Fibroblast of lung (primary cell): ENCODE results near the gene TUBGCP6. TPM values are rescaled to one million over a fixed set of nuclear protein-coding genes. Genes with fewer than 3 reads are reported as not detected.

Experiments
- DNase-seq, 2 donors: peaks; one replicate each; pipeline versions ENCODE4 v3.0.0 to v3.0.0-alpha.2; 2010; ENCODE audit warnings: low read depth in 2 of 2
- H2AFZ ChIP-seq: 2 replicates; pipeline ENCODE4 v1.5.1; 2012; ENCODE audit warnings: low read length, control low read depth, inconsistent platforms
- H3K27ac ChIP-seq: 2 replicates; pipeline ENCODE4 v1.5.1; 2011; ENCODE audit warnings: low read length, control low read depth; ENCODE audit not compliant: insufficient read depth
- H3K27me3 ChIP-seq: 2 replicates; pipeline ENCODE4 v1.5.1; 2011; ENCODE audit warnings: mild to moderate bottlenecking, low read length; ENCODE audit not compliant: control insufficient read depth, insufficient read depth
- H3K36me3 ChIP-seq: 2 replicates; pipeline ENCODE4 v1.5.1; 2011; ENCODE audit warnings: low read length; ENCODE audit not compliant: control insufficient read depth, insufficient read depth
- H3K4me1 ChIP-seq: 2 replicates; pipeline ENCODE4 v1.5.1; 2011; ENCODE audit warnings: low read length; ENCODE audit not compliant: control insufficient read depth, insufficient read depth; ENCODE audit errors: extremely low read depth
- H3K4me2 ChIP-seq: 2 replicates; pipeline ENCODE4 v1.5.1; 2011; ENCODE audit warnings: low read length, control low read depth; ENCODE audit not compliant: insufficient read depth; ENCODE audit errors: extremely low read depth
- H3K4me3 ChIP-seq, 4 experiments: fragments of 200-600 bp in 1 of 4; sonication (generic) in 1 of 4; replicated peaks in 1 of 4; 2 replicates each; pipeline ENCODE4 v1.5.1; 2011 to 2016; ENCODE audit warnings: low read length in 4 of 4, low read depth in 3 of 4, mild to moderate bottlenecking in 3 of 4, control low read depth in 2 of 4, inconsistent platforms in 1 of 4, mixed read lengths in 1 of 4; ENCODE audit not compliant: insufficient read depth in 1 of 4; ENCODE audit errors: control extremely low read depth in 1 of 4
- H3K79me2 ChIP-seq: 2 replicates; pipeline ENCODE4 v1.5.1; 2012; ENCODE audit warnings: mild to moderate bottlenecking, low read length, inconsistent platforms; ENCODE audit not compliant: control insufficient read depth, insufficient read depth
- H3K9ac ChIP-seq: 2 replicates; pipeline ENCODE4 v1.5.1; 2011; ENCODE audit warnings: mild to moderate bottlenecking, low read length, control low read depth; ENCODE audit not compliant: insufficient read depth
- H3K9me3 ChIP-seq: 2 replicates; pipeline ENCODE4 v1.5.1; 2012; ENCODE audit warnings: low read depth, low read length; ENCODE audit not compliant: control insufficient read depth, insufficient read depth
- H4K20me1 ChIP-seq: 2 replicates; pipeline ENCODE4 v1.5.1; 2011; ENCODE audit warnings: low read length; ENCODE audit not compliant: control insufficient read depth, insufficient read depth; ENCODE audit errors: extremely low read depth
- EZH2 ChIP-seq: IDR thresholded peaks from 2 replicates; pipeline ENCODE4 v1.5.1; 2012; ENCODE audit warnings: low read length, control low read depth, mild to moderate bottlenecking; ENCODE audit errors: missing control alignments
- polyA plus RNA-seq, 2 donors: library from polyadenylated mRNA; depleted of rRNA in 1 of 2; stranded (reverse) in 1 of 2; unstranded in 1 of 2; fragments of >200 nt; gene quantifications; 2 replicates each; pipeline ENCODE4 v1.2.1, GENCODE V29; 2011 to 2012; ENCODE audit warnings: missing spikeins in 1 of 2
- total RNA-seq: library from RNA; depleted of rRNA; stranded (reverse); fragments of >200 nt; gene quantifications from 2 replicates; pipeline ENCODE4 v1.2.1, GENCODE V29; 2014
- TF ChIP-seq, protein P1 (sequence below), 2 donors: IDR thresholded peaks in 1 of 2; conservative IDR thresholded peaks in 1 of 2; 1 replicate in 1 of 2; 2 replicates in 1 of 2; pipeline ENCODE4 v1.5.1; 2011 to 2012; ENCODE audit warnings: low read length in 2 of 2, control low read depth in 1 of 2, inconsistent platforms in 1 of 2, low read depth in 1 of 2, mild to moderate bottlenecking in 1 of 2

The TUBGCP6 gene
- total and polyA plus RNA-seq, 2 donors (not counting 1 experiment from before 2014, with no cell fraction given): 6.7 to 23.8 TPM

DNA sequence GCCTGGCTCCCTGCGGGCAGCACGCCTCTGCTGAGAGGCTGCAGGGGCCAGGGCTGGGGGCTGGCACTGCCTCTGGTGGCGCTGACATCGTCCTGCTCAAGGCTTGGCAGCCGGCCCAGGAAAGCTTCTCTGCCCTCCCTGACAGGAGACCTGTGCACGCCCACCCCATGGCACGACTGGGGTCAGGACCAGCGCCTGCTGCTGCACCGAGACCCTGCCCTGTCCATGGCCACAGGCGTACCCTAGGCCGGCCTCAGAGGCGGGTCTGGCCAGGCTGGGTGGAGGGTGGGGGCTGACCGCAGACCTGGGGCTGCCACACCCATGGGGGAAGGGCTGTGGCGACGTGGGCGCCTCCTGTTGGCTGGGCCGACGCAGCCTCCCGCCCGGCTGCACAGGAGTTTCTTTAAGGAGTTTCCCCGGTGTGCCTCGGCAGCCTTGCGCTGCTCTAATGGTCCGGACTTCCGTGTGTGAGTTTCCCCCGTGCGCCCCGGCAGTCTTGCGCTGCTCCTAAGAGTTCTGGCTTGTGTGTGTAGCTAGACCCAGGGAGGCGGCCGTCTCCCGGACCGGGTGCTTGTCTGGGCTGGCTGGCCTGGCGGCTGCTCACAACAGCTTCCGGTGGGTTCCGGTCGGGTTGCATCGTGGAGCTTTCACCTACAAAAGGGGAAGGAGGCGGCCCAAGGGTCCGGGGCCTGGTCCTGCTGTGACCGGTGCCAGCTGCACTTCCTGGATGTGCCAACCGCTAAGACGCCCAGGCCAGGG, 54.5 kb downstream of the TUBGCP6 start:
- Histone ChIP-seq H3K4me2 (peak overlapping the region; percentile 20), H3K27me3 (no peaks in the 10 kb centered on the region), H3K4me1 (peaks cover 13% of the 10 kb centered on the region), H4K20me1 (no peaks in the 10 kb centered on the region), H3K4me3 (peak overlapping the region; percentile 2 to 55 (median 27)), H3K36me3 (peaks cover 16% of the 10 kb centered on the region), H3K9me3 (no peaks in the 10 kb centered on the region), H3K9ac (peak overlapping the region; percentile 42), H2AFZ (no peak overlapping the region), H3K79me2 (peaks cover 46% of the 10 kb centered on the region), H3K27ac (peak overlapping the region; percentile 51)
- TF ChIP-seq EZH2: no peak
- TF ChIP-seq, protein P1, sequence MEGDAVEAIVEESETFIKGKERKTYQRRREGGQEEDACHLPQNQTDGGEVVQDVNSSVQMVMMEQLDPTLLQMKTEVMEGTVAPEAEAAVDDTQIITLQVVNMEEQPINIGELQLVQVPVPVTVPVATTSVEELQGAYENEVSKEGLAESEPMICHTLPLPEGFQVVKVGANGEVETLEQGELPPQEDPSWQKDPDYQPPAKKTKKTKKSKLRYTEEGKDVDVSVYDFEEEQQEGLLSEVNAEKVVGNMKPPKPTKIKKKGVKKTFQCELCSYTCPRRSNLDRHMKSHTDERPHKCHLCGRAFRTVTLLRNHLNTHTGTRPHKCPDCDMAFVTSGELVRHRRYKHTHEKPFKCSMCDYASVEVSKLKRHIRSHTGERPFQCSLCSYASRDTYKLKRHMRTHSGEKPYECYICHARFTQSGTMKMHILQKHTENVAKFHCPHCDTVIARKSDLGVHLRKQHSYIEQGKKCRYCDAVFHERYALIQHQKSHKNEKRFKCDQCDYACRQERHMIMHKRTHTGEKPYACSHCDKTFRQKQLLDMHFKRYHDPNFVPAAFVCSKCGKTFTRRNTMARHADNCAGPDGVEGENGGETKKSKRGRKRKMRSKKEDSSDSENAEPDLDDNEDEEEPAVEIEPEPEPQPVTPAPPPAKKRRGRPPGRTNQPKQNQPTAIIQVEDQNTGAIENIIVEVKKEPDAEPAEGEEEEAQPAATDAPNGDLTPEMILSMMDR (conservative IDR thresholded peaks at IDR 0.05 in 1 of 2, IDR thresholded peaks at IDR 0.05 in 1 of 2; ENCODE audit: low read depth in 1 of 2, low read length in 2 of 2): peak; percentile 35 to 42
- DNase-seq: peak; percentile 55 to 61

DNA sequence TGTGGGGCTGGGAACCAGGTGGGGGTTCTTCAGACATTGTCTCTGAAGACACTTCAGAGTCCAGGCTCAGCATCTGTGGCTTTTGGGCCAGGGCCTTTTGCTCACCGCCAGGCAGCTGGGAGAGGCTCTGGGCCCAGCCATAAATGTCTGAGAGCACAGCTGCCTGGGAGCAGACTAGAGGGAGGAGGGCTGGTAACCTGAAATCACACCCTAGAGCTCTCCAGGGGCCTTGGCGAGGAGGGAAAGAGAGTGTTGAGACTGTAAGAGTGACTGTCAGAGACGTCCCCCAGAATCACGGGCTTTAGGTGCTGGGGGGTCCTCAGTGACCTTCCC, 55.0 kb downstream of the TUBGCP6 start:
- H3K4me3 ChIP-seq: peak overlapping the region in 1 of 4 experiments; percentile 55
- peaks cover 15% of the 10 kb centered on the region for H3K36me3 ChIP-seq
- peak in 1 of 2 donors; percentile 33 for DNase-seq
- peaks cover 14% of the 10 kb centered on the region for H3K4me1 ChIP-seq
- no peaks in the 10 kb centered on the region for H4K20me1 ChIP-seq
- no peaks in the 10 kb centered on the region for H3K27me3 ChIP-seq
- H3K4me2 ChIP-seq: peak overlapping the region; percentile 20
- H3K9ac ChIP-seq: no peak overlapping the region
- no peaks in the 10 kb centered on the region for H3K9me3 ChIP-seq
- peak overlapping the region; percentile 23 for H3K27ac ChIP-seq
- H3K79me2 ChIP-seq: peaks cover 46% of the 10 kb centered on the region
- H2AFZ ChIP-seq: no peak overlapping the region
- TF ChIP-seq EZH2: no peak
- TF ChIP-seq, protein P1 (conservative IDR thresholded peaks at IDR 0.05 in 1 of 2, IDR thresholded peaks at IDR 0.05 in 1 of 2; ENCODE audit: low read depth in 1 of 2, low read length in 2 of 2): no peak

DNA sequence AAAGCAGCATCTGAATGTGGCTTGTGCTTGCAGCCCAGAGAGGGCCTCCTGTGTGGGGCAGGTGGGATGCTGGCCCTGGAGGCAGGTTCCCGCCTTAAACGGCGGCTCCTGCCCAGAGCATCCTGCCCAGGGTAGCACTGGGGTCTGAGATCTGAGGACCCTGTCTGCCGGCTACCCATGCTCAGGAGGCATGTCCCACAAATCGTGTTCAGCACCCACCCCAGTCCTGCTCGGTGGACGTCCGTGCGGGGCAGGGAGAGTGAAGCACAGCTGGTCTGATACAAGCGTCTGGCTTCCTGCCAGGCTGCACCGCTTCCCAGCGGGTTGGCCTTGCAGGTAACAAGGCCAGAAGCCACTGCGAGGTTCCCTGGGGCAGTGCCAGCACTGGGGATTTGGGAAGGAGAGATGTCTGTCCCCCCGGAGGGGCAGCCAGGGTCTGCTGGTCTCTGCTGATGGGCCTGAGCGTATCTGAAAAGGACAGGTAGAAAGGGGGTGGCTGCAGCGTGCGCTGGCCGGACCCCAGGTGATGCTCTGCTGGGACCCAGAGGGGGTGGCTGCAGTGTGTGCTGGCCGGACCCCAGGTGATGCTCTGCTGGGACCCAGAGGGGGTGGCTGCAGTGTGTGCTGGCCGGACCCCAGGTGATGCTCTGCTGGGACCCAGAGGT, 55.5 kb downstream of the TUBGCP6 start:
- no peak overlapping the region for H3K9ac ChIP-seq
- no peak overlapping the region for H3K4me3 ChIP-seq
- H3K27me3 ChIP-seq: no peaks in the 10 kb centered on the region
- no peak for DNase-seq
- H3K9me3 ChIP-seq: no peaks in the 10 kb centered on the region
- no peaks in the 10 kb centered on the region for H4K20me1 ChIP-seq
- TF ChIP-seq EZH2: no peak
- TF ChIP-seq, protein P1 (conservative IDR thresholded peaks at IDR 0.05 in 1 of 2, IDR thresholded peaks at IDR 0.05 in 1 of 2; ENCODE audit: low read depth in 1 of 2, low read length in 2 of 2): no peak
- no peak overlapping the region for H3K4me2 ChIP-seq
- H3K27ac ChIP-seq: no peak overlapping the region
- peaks cover 46% of the 10 kb centered on the region for H3K79me2 ChIP-seq
- H2AFZ ChIP-seq: no peak overlapping the region
- H3K4me1 ChIP-seq: peaks cover 14% of the 10 kb centered on the region
- H3K36me3 ChIP-seq: peaks cover 11% of the 10 kb centered on the region
